Choroid plexus epithelial cell (primary cell): Measurements from ENCODE around the gene LRRC1.
A peak's percentile ranks its signal among the peaks of the same experiment; 100 is the strongest.
"Not testable (repeated sequence)": the region's sequence is repeated elsewhere in the genome, so short reads cannot be mapped to it uniquely, and the experiment has no call there.

Experiments used
- DNase-seq: peaks from one replicate; pipeline ENCODE4 v3.0.0-alpha.2; 2010; ENCODE audit warnings: low read depth
- H3K4me3 ChIP-seq: 2 replicates; pipeline ENCODE4 v1.5.1; 2011; ENCODE audit warnings: low read depth, mild to moderate bottlenecking, control low read depth, low read length, moderate library complexity
- CTCF ChIP-seq: conservative IDR thresholded peaks from 2 replicates; pipeline ENCODE4 v1.5.1; 2011; ENCODE audit warnings: low read depth, mild to moderate bottlenecking, control low read depth, inconsistent platforms, low read length, moderate library complexity

Gene LRRC1

GRCh38 chr6:53805016-53805415, 10.2 kb downstream of the LRRC1 start:
- DNase-seq: no peak
- H3K4me3 ChIP-seq: no peak overlapping the region

GRCh38 chr6:53805725-53806124, 10.9 kb downstream of the LRRC1 start:
- no peak overlapping the region for H3K4me3 ChIP-seq
- no peak for TF ChIP-seq CTCF
- DNase-seq: no peak

More at GRCh38 chr6:53805016-53805415, 10.2 kb downstream of the LRRC1 start:
- TF ChIP-seq CTCF: no peak

GRCh38 chr6:53807606-53808005, 12.8 kb downstream of the LRRC1 start:
- H3K4me3 ChIP-seq, DNase-seq: not testable (repeated sequence)

GRCh38 chr6:53808302-53808881, 13.6 kb downstream of the LRRC1 start:
- H3K4me3 ChIP-seq: no peak overlapping the region
- TF ChIP-seq CTCF: no peak
- no peak for DNase-seq

GRCh38 chr6:53809691-53810090, 14.9 kb downstream of the LRRC1 start:
- no peak for DNase-seq
- no peak overlapping the region for H3K4me3 ChIP-seq
- TF ChIP-seq CTCF: no peak

GRCh38 chr6:53811082-53811481, 16.3 kb downstream of the LRRC1 start:
- TF ChIP-seq CTCF: no peak
- DNase-seq: peak; percentile 25
- no peak overlapping the region for H3K4me3 ChIP-seq

GRCh38 chr6:53811746-53812145, 16.9 kb downstream of the LRRC1 start:
- TF ChIP-seq CTCF: no peak
- H3K4me3 ChIP-seq: no peak overlapping the region
- DNase-seq: no peak
